ENCODE measurements around the gene SORL1-AS1.

Gene SORL1-AS1

GRCh38 chr11:121429556-121429955, 23.2 kb downstream of the SORL1-AS1 start:
- ChIA-PET CTCF (no interaction called here), POLR2A (interaction anchor here (0.9 kb wide), 1 partner anchor 78 kb away, joined by 3 read pairs; no protein-coding TSS in a partner anchor)
- ATAC-seq (no peak), DNase-seq (ENCODE audit: low spot score) (no peak)
- no peak overlapping the region for H3K4me3 Mint-ChIP-seq
- no peak for TF ChIP-seq HMGXB4 (CRISPR knock-in tag; IDR thresholded peaks at IDR 0.05)
- no peak for TF ChIP-seq SOX15 (CRISPR knock-in tag; IDR thresholded peaks at IDR 0.05)
- TF ChIP-seq RELA (CRISPR knock-in tag; IDR thresholded peaks at IDR 0.05; ENCODE audit: borderline replicate concordance): no peak
- TF ChIP-seq NFE2L1 (CRISPR knock-in tag; IDR thresholded peaks at IDR 0.05): no peak
- no peak for TF ChIP-seq SMAD4 (CRISPR knock-in tag; IDR thresholded peaks at IDR 0.05)
- no peak for TF ChIP-seq ZMAT4 (CRISPR knock-in tag; IDR thresholded peaks at IDR 0.05)
- no peak for TF ChIP-seq PREB (CRISPR knock-in tag; IDR thresholded peaks at IDR 0.05; ENCODE audit: borderline replicate concordance)
- no peak for TF ChIP-seq ZNF425 (CRISPR knock-in tag; conservative IDR thresholded peaks at IDR 0.05)
- TF ChIP-seq E2F5 (CRISPR knock-in tag; IDR thresholded peaks at IDR 0.05): no peak
- peaks cover 11% of the 10 kb centered on the region for H3K9me3 Mint-ChIP-seq
- H3K4me1 Mint-ChIP-seq: peaks cover 14% of the 10 kb centered on the region
- no peak overlapping the region for H3K27ac Mint-ChIP-seq
- 0 out of 2 replicates have a peak, but pooled peaks cover 3% of the 10 kb centered on the region for H3K36me3 Mint-ChIP-seq
- peaks cover 23% of the 10 kb centered on the region for H3K27me3 Mint-ChIP-seq (ENCODE audit: low read depth)

GRCh38 chr11:121427400-121427744, 25.4 kb downstream of the SORL1-AS1 start:
- Mint-ChIP-seq H3K9me3 (peaks cover 20% of the 10 kb centered on the region), H3K27ac (no peak overlapping the region), H3K4me1 (peaks cover 14% of the 10 kb centered on the region), H3K4me3 (no peak overlapping the region), H3K36me3 (0 out of 2 replicates have a peak, but pooled peaks cover 5% of the 10 kb centered on the region), H3K27me3 (ENCODE audit: low read depth) (peaks cover 23% of the 10 kb centered on the region)
- ChIA-PET POLR2A (no interaction called here), CTCF (interaction anchor here (0.6 to 1.7 kb wide), 12 partner anchors 9 to 674 kb away, joined by 3 to 6 read pairs (median 3); partner anchors contain the start of gene SORL1)
- TF ChIP-seq CBFB (CRISPR knock-in tag; IDR thresholded peaks at IDR 0.05; ENCODE audit: low read depth) (no peak), CDX4 (CRISPR knock-in tag; IDR thresholded peaks at IDR 0.05; ENCODE audit: borderline replicate concordance) (no peak), KAT7 (CRISPR knock-in tag; IDR thresholded peaks at IDR 0.05; ENCODE audit: borderline replicate concordance) (no peak), TEAD1 (CRISPR knock-in tag; IDR thresholded peaks at IDR 0.05) (no peak), E2F1 (CRISPR knock-in tag; IDR thresholded peaks at IDR 0.05) (no peak), JAZF1 (CRISPR knock-in tag; IDR thresholded peaks at IDR 0.05) (no peak), HMGA2 (CRISPR knock-in tag; IDR thresholded peaks at IDR 0.05) (no peak), EMX1 (CRISPR knock-in tag; IDR thresholded peaks at IDR 0.05) (no peak)
- DNase-seq (ENCODE audit: low spot score): no peak
- ATAC-seq: no peak

All from WTC11 (cell line).